Measurements from ENCODE around the gene RNF130.

DNA sequence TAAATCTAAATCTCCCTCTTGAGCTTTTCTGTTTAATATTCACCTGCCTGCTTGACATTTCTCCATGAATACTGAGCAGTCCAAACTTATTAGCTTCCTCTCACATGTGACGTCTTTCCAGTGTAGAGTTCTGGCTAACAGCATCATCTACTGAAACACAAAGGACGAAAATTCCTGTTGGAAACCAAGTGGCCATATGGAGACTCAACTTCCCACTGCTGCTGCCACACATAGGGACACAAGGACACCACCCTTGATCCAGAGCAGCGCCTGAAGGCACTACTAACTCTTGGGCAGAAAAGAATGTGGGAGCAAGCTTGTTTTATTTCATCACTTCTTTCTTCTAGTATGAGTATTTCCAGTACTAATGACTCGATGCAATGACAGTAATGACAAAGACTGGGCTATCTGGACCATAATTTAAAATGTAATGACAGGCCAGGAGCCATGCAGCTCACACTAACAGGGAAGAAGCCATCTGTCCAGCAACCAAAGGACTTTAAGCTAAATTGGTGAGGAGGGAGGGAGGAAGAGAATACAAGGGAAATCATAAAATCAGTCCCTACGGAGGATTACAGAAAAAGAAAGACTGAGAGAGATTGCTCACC is 19.2 kb downstream of the RNF130 start:
- TF ChIP-seq CTCF (IDR thresholded peaks at IDR 0.05) (no peak), EP300 (IDR thresholded peaks at IDR 0.05) (no peak)
